Gastroesophageal sphincter (tissue), 2 donors: Measurements from ENCODE around the gene CCDC159.

Experiments used
- POLR2A ChIP-seq, 2 donors: fragments of 450-650 bp; IDR thresholded peaks; one replicate each; pipeline ENCODE4 v1.6.1; 2017; ENCODE audit warnings: antibody characterized with exemption in 2 of 2, mild to moderate bottlenecking in 2 of 2, moderate library complexity in 1 of 2
- POLR2AphosphoS5 ChIP-seq: sonication (generic); formaldehyde crosslinking; IDR thresholded peaks from one replicate; pipeline ENCODE4 v1.6.1; 2017; ENCODE audit warnings: antibody characterized with exemption

GRCh38 chr19:11364935-11365334 is 18.6 kb downstream of the CCDC159 start:
- TF ChIP-seq POLR2AphosphoS5 (no peak), POLR2A (IDR thresholded peaks at IDR 0.05) (no peak)
